Measurements from ENCODE around the gene PPFIA1. TPM values are rescaled to one million over a fixed set of nuclear protein-coding genes. Genes with fewer than 3 reads are reported as not detected.

PPFIA1 gene
- total and polyA plus RNA-seq, 7 donors = 13.2 to 62.1 (median 43.4) TPM

DNA sequence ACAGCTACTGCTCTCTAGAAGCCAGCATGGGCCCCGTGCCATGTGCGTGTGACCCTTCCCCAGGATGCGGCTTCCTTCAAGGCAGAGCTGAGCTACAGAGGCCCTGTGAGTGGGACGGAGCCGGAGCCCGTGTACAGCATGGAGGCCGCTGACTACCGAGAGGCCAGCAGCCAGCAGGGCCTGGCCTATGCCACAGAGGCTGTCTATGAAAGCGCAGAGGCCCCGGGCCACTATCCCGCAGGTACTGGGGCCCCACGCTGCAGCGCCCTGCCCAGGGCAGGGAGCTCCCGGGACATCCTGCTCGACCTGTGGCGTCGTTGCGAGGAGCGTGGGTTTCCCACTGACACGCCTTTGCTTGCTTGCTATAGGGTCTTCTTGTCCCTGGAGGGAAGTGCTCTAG lies 162.5 kb downstream of the PPFIA1 start:
- TF ChIP-seq POLR2AphosphoS5 (IDR thresholded peaks at IDR 0.05) = no peak
- no peak for TF ChIP-seq EP300 (IDR thresholded peaks at IDR 0.05)
- DNase-seq = no peak
- Histone ChIP-seq H3K4me3 (no peak overlapping the region), H3K27me3 (no peaks in the 10 kb centered on the region), H3K36me3 (peaks cover 50 to 98% (median 78%) of the 10 kb centered on the region in 4 donors), H3K4me1 (no peaks in the 10 kb centered on the region), H3K27ac (no peak overlapping the region), H3K9me3 (no peaks in the 10 kb centered on the region)
- 93 to 95% methylated on average over 20 of the region's 20 CpGs for WGBS, 2 donors
- intact Hi-C loops (cut with DNase I) = no loop called here

DNA sequence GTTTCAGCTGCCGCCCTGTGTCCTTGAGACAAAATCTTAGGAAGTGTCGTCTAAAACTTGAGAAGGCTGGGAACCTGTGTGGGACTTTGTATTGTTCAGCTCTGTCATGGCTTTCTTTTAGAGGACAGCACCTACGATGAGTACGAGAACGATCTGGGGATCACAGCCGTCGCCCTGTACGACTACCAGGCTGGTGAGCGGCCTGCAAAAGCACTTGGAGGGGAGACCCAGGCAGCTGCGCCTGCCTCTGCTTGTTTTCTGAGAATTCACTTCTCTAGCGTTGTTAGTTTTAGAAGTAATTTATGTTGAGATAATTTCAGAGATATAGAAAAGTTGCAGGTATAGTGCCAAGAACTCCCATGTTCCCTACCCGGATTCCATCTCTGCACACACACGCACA lies 163.0 kb downstream of the PPFIA1 start:
- intact Hi-C loops (cut with DNase I) = no loop called here
- WGBS, 2 donors = 93% methylated on average over 13 of the region's 13 CpGs
- DNase-seq = no peak
- H3K4me1 ChIP-seq = no peaks in the 10 kb centered on the region
- peaks cover 50 to 100% (median 78%) of the 10 kb centered on the region in 4 donors for H3K36me3 ChIP-seq
- H3K9me3 ChIP-seq = no peaks in the 10 kb centered on the region
- no peak overlapping the region for H3K4me3 ChIP-seq
- no peaks in the 10 kb centered on the region for H3K27me3 ChIP-seq
- no peak overlapping the region for H3K27ac ChIP-seq
- TF ChIP-seq POLR2A (IDR thresholded peaks at IDR 0.05) = no peak
- TF ChIP-seq, protein P1, sequence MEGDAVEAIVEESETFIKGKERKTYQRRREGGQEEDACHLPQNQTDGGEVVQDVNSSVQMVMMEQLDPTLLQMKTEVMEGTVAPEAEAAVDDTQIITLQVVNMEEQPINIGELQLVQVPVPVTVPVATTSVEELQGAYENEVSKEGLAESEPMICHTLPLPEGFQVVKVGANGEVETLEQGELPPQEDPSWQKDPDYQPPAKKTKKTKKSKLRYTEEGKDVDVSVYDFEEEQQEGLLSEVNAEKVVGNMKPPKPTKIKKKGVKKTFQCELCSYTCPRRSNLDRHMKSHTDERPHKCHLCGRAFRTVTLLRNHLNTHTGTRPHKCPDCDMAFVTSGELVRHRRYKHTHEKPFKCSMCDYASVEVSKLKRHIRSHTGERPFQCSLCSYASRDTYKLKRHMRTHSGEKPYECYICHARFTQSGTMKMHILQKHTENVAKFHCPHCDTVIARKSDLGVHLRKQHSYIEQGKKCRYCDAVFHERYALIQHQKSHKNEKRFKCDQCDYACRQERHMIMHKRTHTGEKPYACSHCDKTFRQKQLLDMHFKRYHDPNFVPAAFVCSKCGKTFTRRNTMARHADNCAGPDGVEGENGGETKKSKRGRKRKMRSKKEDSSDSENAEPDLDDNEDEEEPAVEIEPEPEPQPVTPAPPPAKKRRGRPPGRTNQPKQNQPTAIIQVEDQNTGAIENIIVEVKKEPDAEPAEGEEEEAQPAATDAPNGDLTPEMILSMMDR (IDR thresholded peaks at IDR 0.05) = no peak
- no peak for TF ChIP-seq POLR2AphosphoS5 (IDR thresholded peaks at IDR 0.05)
- TF ChIP-seq EP300 (IDR thresholded peaks at IDR 0.05) = no peak

Small RNA genes lying within 50 kb of the gene (small RNA-seq; reads per million reads assigned to genes)
- 0.90 to 1.9 (median 1.5) reads per million in 3 donors for gene MIR548K

Other genes with a start within 250 kb of the PPFIA1 start
- 10 to 100 TPM; 17.4 to 33.9 (median 20.2) TPM for gene ANO1, start 192.4 kb upstream of the PPFIA1 start, total RNA-seq
- gene ANO1, start 192.4 kb upstream of the PPFIA1 start, polyA plus RNA-seq = 1 to 10 TPM in 2 of 3 donors, under 1 TPM in 1; 0.60 to 5.7 (median 3.0) TPM
- gene FADD, start 67.4 kb upstream of the PPFIA1 start, total RNA-seq = 10 to 100 TPM; 11.5 to 24.1 (median 14.6) TPM
- 10 to 100 TPM; 20.4 to 35.5 (median 25.4) TPM for gene FADD, start 67.4 kb upstream of the PPFIA1 start, polyA plus RNA-seq
- 100 to 1,000 TPM; 128 to 312 (median 157) TPM for gene CTTN, start 127.8 kb downstream of the PPFIA1 start, total RNA-seq
- gene CTTN, start 127.8 kb downstream of the PPFIA1 start, polyA plus RNA-seq = 100 to 1,000 TPM in 2 of 3 donors, 10 to 100 TPM in 1; 87.1 to 152 (median 102) TPM

All from sigmoid colon (tissue), 7 donors.